Activated CD8-positive, alpha-beta memory T cell treated with anti-CD3 and anti-CD28 coated beads, Interleukin-2, amount 50 U/mL, for 4 hours (primary cell): ENCODE results near the gene BUD31.
A peak's percentile ranks its signal among the peaks of the same experiment; 100 is the strongest.

Experiments used
- DNase-seq: peaks from one replicate; pipeline ENCODE4 v3.0.0-alpha.2; 2020

Gene BUD31

DNA sequence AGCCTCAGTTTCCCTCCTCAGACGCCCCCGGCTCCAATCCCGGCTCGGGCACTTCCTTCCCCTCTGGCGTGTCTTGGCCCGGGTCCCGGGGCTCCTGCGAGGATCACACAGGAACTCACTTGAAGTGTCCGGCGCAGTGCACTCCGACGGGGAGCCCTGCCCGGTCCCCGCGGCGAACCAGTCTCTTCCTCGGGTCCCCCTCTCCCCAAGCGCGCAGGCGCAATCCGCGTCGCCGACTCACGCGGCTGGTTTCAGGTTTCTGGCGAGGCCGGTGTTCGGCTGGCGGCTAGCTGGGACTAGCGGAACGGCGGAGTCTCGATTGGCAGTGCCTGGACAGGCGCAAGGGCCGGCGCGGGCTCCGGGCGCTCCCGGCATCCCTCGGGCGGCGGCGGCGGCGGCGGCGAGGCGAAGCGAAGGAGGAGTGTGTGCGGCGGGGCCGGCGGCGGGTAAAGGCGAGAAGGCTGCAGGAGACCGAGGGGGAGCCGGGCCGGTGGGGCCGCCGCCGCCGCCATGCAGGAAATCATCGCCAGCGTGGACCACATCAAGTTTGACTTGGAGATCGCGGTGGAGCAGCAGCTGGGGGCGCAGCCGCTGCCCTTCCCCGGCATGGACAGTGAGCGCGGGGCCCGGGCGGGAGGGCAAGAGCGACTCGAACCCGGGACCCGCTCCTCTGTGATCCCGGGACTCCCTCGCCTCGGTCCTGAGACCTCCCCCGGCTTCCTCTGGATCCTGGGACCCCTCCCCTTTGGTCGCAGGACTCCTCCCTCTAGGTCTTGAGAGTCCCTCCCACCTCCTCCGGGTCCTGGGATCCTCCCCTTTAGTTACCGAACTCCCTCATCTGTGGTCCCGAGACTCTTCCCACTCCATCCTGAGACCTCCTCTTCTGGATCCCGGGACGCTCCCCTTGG lies 30.1 kb downstream of the BUD31 start, which contains the start of the genes CPSF4 and PTCD1:
Gene CPSF4, plus strand, starts transcription at position 371 of the 908 bp plus-strand sequence. Its CDS starts 140 bp downstream, at position 511.
Gene PTCD1, minus strand, starts transcription at position 226 of the 908 bp plus-strand sequence. CDS start 3,556 bp downstream, outside the sequence.
- DNase-seq, result peak; percentile 89

DNA sequence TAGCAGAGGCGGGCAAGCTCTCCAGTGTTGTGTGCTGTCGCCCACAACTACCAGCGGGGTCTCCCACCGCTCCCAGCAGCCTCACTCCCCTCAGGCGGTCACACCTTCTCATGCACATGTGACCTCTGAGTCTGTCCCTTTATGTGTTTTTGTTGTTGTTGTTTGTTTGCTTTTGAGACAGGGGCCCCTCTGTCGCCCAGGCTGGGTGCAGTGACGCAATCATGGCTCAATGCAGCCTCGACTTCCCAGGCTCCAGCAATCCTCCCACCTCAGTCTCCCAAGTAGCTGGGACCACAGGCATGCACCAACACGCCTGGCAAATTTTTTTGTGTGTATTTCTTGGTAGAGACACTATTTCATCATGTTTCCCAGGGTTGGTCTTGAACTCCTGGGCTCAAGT lies 31.4 kb downstream of the BUD31 start:
- no peak for DNase-seq

DNA sequence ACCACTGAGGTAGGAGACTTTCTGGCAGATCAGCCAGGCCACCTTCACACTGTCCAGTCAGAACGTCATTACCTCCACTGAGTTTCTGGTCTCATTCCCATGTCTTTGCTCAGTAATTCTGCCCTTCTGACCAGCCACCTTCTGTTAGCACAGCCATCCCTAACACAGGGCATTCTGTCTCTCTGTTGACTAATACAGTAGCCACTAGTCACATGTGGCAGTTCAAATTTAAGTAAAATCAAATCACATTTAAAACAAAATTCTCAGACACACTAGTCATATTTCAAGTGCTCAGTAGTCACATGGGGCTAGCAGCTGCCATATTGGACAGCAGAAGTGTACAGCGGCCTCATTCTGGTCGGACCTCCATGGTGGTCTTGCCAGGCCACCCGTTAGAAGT lies 37.3 kb downstream of the BUD31 start:
- DNase-seq, result no peak

DNA sequence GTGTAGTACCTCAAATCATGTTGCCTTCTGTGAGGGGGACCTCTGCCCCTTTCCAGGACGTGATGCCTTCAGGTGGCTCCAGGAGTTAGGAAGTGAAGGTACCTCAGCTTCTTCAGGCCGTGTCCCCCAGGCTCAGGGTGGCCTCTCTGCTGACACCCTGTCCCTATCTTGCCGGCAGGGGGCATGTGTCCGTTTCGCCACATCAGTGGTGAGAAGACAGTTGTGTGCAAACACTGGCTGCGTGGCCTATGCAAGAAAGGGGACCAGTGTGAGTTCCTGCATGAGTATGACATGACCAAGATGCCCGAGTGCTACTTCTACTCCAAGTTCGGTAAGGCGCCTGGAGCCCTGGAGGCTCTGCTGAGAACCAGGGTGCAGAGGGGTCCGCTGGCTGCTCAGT lies 39.2 kb downstream of the BUD31 start:
- DNase-seq, result no peak

DNA sequence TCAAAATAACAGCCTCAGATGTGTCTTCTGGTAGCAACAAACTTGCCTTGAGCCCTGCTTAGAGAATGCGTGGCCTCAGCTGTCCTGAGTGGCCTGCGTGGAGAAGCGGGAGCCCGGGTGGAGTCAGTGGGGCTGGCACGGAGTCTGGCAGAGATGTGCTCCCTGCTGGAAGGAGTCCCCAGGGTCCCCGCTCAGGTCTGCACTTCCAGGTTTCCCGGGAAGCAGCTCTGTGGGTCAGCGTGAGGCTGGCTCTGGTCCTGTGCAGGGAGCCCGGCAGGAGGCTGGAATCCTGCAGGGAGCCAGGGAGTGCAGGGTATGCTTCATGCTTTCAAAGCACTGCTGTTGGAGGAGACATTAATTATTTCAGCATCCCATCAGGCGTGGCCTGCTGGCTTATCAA lies 40.1 kb downstream of the BUD31 start:
- DNase-seq, result no peak

DNA sequence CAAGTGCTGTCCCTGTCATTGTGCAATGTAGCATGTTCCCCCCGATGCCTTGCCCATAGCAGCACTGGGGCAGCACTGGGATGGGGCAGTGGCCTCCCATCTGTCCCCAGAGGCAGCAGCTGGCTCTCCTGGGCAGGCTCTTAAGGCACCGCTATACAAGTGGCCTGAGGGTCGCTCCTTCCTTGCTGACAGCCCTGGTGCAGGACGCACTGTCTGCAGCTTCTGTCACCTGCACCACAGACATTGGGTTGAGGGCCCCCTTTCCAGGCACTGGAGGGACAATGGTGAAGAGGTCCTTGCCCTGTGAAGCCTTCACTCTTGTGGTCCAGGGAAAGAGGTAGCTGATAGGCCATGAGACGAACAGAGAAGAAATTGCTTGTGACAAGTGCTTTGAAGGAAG lies 40.6 kb downstream of the BUD31 start:
- DNase-seq, result no peak

DNA sequence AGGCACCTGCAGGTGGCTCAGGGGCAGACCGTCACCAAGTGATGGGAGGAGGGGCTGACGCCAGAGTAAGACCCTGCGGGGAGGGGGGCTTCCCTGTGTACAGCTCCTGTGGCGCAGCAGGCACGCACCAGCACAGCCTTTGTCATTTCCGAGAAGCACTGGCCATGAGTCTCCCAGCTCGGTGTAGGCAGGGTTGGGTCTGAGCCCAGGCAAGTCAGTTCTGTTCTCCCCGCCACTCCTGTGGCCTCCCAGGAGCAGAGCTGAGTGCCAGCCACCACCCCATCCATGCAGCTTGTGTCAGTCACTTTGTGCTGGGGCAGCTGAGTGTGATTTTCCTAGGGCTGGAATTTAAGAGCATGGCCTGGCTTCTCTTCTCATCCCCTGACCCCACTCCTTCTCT lies 43.2 kb downstream of the BUD31 start:
- no peak for DNase-seq

DNA sequence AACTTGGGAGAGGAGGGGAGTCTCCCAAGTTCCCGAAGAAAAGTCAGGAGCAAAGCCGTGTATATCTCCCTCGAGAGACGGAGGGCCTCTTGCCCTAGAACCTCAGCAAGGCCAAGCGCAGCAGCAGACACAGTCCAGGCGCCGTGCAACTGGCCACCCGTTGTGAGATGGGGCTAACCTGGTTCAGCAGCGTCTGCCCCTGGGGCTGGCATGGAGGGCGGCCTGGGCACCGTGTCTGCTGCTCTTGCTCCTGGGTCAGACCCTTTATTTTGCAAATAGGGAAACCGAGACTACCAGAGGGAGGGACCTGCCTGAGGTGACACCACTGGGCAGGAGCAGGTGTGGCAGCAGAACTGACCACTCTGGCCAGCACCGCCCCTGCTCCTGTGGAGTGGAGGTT lies 43.8 kb downstream of the BUD31 start:
- no peak for DNase-seq

DNA sequence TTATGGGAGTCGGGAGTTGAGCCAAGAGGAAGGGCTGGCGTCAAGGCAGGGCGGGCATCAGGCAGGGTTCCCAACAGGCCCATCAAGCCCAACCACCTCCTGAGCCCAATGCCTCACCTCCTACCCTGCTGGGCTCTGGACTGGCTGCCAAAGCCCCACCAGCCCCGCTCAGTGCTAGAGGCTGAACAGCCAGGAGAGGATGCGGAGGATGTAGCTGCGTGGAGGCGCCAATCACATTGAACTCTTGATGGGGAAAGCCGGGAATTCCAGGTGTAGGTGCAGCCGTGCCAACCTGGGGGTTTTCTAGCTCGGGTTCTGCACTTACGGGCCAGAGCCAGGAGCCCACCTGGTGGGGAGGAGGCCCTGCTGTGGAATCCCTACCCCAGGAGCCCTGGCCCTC lies 44.3 kb downstream of the BUD31 start:
- DNase-seq, result no peak

DNA sequence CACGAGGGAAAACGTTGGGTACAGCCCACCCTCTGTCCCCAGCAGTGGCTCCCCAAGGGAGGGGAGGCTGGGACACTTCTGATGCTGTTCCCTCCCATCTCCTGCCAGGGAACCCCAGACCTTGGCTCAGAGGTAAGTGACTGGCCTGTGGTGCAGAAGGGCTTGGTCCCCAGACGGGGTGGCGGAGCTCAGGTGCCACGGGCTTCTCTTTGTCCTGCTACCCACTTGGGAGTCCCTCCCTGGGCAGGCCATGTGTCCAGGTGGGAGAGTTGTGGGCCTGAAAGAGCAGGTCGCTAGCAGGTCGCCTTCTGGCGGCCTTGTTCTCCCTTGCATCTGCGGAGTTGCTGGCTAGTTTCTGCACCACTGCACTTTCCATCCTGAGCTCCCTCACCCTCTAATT lies 47.1 kb downstream of the BUD31 start:
- no peak for DNase-seq

DNA sequence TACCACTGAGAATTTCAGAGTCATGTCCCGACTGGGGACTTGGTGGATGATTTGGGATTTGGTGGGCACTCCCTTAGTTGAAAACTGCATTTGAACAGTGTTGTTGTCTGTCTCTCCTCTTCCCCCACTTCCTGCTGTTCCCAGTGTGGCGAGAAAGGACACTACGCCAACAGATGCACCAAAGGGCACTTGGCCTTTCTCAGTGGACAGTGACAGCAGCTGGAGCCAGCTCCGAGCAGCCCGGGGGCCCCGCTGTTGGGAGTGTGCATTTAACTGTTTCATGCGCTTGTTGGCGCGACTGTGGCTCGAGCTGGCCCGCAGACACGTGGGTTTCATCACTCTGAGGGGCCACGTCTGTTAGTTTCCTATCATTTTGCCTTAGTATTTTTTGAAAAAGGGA lies 47.5 kb downstream of the BUD31 start:
- no peak for DNase-seq

DNA sequence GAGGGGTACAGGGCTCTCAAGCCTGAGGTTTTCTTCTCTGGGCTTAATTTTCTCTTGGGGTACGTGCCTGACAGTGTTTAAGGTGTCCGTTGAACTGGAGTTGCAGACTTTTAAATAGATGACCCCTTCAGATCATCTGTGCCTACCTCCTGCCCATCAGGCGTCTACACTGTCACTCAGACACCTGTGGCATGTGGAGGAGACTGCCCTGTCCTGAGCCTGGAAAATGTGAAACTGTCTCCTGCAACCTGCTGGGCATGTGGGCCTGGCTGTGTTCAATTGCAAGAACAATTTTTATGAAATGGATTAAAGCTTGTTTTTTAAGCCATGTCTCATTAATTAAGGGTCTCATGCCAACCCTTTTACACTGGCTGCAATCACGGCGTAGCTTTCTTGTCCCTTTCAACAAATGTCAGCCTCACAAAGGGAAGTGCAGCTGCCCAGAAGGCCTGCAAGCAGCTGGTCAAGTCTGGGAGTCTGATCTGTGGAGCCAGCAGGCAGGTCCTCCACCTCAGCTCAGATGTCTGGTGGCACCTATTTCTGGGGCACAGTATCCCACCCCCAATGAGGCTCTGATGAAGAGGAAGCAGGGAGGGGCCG lies 48.4 kb downstream of the BUD31 start:
- no peak for DNase-seq

DNA sequence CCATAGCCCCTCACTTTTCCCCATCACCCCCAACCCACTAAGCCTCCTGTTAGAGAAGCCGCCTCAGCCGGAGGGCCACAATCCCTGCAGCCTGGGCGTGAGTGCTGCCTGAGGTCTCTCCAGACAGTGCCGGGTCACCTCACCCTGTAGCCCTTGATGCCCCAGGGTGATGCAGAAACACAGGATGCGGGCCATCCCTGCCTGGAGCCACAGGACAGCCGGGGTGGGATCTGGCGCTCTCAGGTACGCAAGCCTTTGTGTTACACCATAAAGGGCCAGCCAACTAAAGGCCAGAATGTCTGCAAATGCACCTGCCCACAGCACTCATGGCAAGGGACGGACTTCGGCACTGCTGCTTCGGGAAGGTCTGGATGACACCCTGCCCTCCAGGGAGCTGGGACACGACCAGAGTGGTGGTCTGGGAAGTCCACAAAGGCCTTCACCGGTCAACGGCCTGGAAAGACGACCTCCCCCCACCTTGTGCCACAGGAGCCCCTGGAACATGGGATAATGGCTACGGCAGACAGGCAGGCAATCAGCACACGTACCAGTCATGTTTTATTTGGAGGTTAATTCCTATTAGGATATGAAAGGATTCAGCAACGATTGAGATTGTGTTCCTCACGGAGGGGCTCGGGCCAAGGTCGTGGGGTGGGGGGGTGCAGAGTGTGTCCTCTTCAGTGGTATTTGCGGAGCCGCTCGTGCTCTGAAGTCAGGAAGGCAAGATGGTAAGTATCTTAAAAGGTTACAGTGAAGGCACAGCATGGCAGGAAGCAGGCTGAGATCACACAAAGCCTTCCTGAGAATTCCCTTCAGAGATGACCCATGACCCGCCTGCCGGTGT lies 49.1 kb downstream of the BUD31 start:
- no peak for DNase-seq

DNA sequence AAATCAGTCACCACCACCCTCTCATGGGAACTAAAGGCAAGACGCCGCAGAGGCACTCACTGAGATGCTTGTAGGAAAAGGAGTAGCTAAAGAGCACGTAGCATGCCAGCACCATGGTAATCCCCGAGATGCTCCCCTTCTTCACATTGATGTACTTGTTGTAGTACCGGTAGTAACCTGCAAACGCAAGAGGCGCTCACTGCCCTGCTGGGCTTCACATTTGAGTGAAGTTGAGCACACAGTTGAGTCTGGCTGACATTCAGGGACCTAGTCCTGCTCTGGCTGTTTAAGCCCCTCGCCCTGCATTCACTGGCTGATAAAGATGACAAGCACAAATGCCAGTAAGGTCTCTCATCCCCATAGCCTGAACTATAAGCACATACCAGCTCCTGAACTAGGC lies 50.3 kb downstream of the BUD31 start:
- no peak for DNase-seq

DNA sequence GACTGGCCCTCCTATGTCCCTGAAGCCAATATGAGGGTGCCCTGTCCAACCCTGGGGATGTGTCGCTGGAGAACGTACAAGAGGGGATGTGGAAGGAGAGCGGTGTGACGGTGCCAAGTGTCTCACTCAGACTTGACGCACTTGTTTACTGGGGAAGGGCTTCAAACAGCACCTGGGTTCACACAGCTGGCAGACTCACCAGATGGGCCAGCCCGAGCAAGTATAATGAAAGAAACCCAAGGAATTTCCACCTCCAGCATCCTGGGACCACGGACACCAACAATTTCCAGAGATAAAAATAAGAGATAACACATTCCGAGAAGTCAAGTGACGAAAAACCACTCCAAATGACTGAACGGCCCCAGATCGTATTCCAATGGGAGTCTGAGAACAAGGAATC lies 51.9 kb downstream of the BUD31 start:
- DNase-seq, result no peak

DNA sequence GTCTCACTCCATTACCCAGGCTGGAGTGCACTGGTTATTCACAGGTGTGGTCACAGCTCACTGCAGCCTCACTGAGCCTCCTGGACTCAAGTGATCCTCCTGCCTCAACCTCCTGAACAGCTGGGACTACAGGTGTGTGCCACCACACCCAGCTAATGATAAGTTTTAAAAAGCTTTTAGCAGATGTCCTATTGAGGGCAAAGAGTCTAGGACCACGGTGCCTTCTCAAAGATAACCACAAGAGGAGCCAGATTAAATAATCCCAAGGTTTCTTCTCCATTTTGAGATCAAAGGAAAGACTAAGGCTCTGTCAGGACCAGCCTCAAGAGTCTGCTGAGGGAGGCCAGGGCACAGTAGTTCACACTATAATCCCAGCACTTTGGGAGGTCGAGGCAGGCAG lies 52.5 kb downstream of the BUD31 start:
- no peak for DNase-seq

DNA sequence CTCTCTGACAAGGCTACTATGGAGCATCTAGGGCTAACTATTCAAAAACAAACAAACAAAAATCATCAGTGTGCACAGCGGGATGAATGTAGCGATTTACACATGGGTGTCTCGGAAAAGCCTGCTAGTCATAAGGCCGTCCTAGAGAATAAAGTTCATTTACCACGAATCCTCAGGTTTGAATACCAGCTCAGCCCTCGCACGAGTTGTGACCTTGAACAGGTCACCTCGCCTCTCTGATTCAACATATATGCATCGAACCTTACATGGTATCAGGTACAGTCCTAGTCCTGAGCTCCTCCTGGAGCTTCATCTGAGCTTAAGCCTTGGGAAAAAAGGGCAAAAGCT lies 56.6 kb downstream of the BUD31 start:
- DNase-seq, result no peak

DNA sequence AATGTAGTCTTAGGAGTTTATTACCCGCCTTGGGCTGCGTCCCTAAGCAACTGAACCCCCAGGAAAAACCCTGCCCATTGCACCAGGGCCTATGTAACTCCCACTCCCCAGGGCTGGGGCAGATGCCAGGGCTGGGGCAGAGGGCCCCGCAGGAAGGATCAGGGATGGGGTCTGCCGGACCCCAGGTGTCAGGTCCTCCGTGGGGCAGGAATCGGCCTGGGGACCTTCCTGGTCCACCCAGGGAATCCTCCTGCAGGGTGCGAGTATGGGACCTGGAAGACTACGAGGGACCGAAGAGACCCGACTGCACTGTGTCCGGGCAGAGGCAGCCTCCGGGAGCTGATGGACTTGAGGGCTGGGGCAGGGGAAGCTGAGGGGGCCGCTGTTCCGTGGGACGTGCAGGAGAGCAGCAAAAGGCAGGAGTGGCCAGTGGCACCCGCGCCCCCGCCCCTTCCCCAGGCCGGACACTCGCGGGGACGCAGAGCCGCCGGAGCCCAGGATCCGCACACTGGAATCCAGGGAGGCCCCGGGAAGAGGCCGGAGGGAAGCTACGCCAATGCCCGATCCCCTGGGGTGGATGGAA lies 59.7 kb downstream of the BUD31 start:
- DNase-seq, result no peak
